ENCODE data around the gene CFHR5. TPM values are rescaled to one million over a fixed set of nuclear protein-coding genes. Genes with fewer than 3 reads are reported as not detected.
"Not testable (repeated sequence)": the region's sequence is repeated elsewhere in the genome, so short reads cannot be mapped to it uniquely, and the experiment has no call there.

CFHR5 gene
- total RNA-seq: not detected in 2 replicates
- not detected for polyA plus RNA-seq (2012)

DNA sequence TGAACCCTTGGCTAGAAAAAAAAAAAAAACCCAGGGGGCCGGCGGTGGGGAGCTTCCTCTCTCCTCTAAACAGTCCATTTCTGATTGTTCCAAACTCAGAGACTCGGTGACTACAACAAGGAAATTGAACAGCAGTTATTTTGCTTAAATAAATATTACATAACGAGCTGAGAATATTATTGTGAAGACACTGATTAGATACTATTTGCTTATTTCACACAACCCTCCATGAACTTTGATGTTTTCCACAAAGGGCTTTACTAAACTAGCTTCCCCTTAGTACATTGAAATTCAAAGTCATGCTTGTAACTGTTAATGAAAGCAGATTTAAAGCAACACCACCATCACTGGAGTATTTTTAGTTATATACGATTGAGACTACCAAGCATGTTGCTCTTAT is at the start of gene CFHR5:
CFHR5 (plus strand) TSS at position 279 of the 400 bp plus-strand sequence; CDS start at position 388, 109 bp downstream.
- no peak for DNase-seq (ENCODE audit: low read depth)

DNA sequence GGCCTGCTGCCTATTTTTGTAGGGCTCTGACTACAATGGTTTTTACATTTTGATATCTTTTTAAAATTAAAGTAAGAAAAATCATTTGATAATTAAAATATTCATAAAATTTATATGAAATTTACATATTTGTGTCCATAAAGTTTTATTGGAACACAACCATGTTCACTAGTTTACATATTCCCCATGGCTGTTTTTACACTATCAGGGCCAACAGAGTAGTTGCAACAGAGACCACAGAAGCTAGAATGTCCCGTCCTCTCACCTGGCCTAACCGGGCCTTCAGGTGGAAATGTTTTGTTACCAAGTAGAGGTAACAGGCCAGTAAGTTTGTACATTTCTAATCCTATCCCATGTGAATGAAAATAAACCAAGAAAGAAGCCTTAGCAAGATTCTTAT is 44.5 kb upstream of the CFHR5 start:
- not testable (repeated sequence) for DNase-seq (ENCODE audit: low read depth)

DNA sequence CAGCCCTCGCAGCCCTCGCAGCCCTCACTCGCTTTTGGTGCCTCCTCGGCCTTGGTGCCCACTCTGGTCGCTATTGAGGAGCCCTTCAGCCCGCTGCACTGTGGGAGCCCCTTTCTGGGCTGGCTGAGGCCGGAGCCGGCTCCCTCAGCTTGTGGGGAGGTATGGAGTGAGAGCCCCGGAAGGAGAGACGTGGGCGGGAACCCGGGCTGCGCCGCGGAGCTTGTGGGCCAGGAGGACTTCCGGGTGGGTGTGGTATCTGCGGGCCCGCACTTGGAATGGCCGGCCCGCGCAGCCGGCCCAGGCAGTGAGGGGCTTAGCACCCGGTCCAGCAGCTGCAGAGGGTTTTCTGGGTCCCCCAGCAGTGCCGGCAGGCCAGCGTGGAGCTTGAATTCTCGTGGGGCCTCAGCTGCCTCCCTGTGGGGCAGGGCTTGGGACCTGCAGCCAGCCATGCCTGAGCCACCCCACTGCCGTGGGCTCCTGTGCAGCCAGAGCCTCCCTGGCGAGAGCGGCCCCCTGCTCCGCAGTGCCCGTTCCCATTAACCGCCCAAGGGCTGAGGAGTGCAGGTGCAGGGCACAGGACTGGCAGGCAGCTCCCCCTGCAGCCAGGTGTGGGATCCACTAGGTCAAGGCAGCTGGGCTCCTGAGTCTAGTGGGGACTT is 43.7 kb upstream of the CFHR5 start:
- no peak for DNase-seq (ENCODE audit: low read depth)

GRCh38 chr1:196941474-196941873 is 35.9 kb upstream of the CFHR5 start:
- DNase-seq (ENCODE audit: low read depth): not testable (repeated sequence)

DNA sequence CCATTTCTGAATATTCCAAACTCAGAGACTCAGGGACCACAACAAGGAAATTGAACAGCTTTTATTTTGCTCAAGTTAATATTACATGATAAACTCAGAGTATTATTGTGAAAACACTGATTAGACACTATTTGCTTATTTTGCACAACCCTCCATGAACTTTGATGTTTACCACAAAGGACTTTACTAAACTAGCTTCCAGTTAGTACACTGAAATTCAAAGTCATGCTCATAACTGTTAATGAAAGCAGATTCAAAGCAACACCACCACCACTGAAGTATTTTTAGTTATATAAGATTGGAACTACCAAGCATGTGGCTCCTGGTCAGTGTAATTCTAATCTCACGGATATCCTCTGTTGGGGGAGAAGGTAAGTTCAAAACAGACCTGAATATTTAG is 33.8 kb upstream of the CFHR5 start, which contains the start of gene CFHR2:
CFHR2 (plus strand) TSS at position 171 of the 400 bp plus-strand sequence; CDS start at position 314, 143 bp downstream.
- DNase-seq (ENCODE audit: low read depth): not testable (repeated sequence)

DNA sequence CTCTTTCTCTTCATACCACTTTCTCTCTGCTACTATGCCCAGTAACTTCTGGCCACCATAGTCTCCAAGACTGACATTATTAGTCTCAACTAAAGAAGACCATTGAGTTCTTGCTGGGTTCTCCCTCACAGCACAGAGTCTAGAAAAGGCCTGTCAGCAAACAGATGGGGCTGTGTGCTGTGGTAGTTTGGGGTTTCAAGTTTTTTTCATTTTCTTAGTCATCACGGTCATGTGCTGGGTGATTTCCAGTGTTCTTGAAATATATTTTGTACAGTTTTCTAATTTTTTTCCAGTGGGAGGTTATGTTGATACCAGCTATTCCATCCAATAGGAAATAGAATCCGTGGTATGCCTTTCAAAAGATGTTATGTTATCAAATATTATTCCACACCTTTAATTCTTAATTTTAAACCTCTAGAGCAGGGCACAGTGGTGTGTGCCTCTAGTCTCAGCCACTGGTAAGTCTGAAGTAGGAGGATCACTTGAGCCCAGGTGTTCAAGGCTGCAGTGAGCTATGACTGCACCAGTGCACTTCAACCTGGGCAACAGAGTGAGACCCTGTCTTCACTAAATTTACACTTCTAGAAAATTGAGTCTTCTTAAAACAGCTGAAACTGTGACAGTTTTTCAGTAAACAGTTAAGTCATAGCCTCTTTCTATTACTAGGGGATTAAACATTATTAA is 25.5 kb upstream of the CFHR5 start:
- peak; percentile 34 for DNase-seq (ENCODE audit: low read depth)

DNA sequence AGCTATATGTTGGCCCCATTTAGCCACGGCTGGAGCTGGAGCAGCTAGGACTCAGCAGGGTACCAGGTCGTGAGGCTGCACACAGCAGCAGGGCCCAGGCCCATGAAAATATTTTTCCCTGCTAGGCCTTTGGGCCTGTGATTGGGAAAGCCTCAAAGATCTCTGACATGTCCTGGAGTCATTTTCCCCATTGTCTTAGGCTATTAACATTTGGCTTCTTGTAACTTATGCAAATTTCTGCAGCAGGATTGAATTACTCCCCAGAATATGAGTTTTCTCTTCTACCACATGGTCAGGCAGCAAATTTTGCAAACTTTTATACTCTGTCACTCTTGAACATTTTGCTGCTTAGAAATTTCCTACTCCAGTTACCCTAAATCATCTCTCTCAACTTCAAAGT is 22.6 kb upstream of the CFHR5 start:
- DNase-seq (ENCODE audit: low read depth): no peak

GRCh38 chr1:196955926-196956325 is 21.4 kb upstream of the CFHR5 start:
- no peak for DNase-seq (ENCODE audit: low read depth)

DNA sequence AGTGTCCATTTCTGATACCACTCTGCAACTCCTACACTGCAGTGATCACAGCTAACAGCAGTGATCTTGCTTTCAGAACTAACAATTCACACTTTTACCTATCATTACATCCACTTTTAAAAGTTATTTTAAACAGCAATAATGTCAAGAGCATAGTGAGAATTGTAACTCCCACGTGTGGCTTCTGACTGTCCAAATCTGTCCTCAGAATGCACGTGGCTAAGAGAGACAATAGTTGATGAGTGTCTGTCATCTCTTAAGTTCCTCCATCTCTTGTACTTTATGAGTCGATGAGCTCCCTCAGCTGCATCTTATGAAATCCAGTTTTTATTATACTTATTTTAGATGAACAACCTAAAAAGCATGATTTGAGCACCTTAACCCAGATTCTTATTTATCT is 16.5 kb upstream of the CFHR5 start:
- DNase-seq (ENCODE audit: low read depth): no peak

- no peak for DNase-seq (ENCODE audit: low read depth)
These were observed 7.2 kb upstream of the CFHR5 start for GRCh38 chr1:196970182-196970581.

DNA sequence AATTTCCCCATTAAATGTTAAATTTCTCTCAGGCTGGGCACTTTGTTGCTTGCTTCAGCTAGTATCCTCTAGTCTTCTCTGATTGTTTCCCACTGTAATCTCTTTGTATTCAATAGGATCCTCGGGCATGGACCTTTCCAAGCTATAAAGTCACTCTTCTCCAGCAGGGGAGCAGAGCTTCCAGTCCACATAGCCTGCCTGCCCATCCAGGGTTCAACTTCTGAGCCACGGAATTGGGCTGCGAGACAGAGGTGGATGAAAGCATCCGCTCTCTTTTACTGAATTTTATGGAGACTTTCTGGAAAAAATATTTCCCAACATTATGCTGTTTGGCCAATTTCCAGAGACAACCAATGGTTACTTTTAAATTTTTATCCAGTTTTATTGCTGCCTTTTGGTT is 1.1 kb upstream of the CFHR5 start:
- no peak for DNase-seq (ENCODE audit: low read depth)

DNA sequence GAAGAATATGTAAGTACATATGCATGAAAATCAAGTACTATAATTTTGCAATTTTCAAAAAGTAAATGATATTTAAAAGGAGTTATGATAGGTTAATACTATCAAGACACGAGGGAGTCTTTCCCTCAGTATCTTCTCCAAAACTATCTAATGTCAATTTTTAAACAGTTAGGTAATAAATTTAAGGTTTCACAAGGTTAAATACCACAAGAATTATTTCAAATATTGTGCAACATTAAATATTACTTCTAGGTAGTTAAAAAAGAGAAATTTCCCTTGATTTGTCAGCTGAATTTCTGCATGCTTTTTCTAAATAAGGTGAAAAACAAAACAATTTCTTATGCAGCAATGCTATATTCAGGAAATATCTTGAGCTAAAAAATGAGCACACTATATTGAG is 3.5 kb downstream of the CFHR5 start:
- no peak for DNase-seq (ENCODE audit: low read depth)

DNA sequence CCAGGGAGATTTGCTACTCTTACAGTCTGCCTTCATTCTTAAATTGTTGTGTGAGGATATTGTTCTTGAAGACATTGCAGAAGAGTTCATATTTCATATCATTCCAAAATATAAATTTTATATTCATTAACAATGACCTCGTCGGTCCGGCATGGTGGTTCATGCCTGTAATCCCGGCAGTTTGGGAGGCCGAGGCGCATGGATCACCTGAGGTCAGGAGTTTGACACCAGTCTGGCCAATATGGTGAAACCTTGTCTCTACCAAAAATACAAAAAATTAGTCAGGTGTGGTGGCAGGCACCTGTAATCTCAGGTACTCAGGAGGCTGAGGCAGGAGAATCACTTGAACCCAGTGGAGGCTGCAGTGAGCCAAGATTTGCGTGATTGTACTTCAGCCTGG is 4.9 kb downstream of the CFHR5 start:
- not testable (repeated sequence) for DNase-seq (ENCODE audit: low read depth)

GRCh38 chr1:196991919-196992651 is 14.7 kb downstream of the CFHR5 start:
- DNase-seq (ENCODE audit: low read depth): not testable (repeated sequence)

- DNase-seq (ENCODE audit: low read depth): no peak
These were observed 16.6 kb downstream of the CFHR5 start for GRCh38 chr1:196993916-196994315.

DNA sequence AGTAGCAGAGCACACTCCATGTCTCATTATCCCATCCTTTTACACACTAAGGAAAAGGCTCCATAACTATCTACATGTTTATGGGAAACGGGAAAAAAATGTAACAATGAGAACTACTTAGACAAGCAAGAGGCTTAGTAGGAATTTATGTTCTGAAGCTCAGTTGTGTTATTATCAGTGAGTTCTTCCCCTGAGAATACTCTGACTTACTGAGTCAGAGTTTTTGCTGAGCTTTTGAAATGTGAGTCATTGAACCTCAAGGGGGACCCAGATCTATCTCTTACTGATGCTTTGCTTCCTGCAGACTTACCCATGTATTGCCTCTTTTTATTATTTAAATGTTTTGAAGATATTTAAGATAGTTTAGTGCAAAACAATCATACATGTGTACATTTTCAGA is 20.1 kb downstream of the CFHR5 start:
- peak; percentile 45 for DNase-seq (ENCODE audit: low read depth)

DNA sequence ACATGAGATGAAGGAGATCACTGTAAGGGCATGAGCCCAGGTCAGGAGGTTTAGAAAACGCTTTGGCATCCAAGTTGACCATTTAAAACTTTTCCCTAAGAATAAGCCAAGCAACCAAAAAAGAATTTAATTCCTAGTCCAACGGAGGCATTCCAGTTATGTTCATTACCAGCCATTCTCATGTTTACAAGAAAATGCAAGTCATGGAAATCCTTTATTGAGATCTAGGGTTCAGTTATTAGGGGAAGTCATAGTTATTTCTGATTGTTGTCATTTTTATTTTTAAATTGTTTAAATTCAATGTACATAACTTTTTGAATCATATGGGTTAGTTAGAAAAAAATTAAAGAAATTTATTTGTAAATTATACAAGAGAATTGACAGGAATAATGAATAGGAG is 24.5 kb downstream of the CFHR5 start:
- no peak for DNase-seq (ENCODE audit: low read depth)

DNA sequence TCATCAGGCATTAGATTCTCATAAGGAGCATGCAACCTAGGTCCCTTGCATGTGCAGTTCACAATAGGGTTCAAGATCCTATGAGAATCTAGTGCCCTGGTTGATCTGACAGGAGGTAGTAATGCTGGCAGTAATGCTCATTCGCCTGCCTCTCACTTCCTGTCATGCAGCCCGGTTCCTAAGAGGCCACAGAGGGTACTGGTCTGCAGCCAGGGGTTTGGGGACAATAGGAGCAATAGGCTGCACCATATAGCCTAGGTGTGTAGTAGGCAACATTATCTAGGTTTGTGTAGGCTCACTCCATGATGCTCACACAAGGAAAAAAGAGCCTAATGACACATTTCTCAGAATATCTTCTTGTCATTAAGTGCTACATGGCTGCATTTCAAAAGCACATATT is 25.8 kb downstream of the CFHR5 start:
- no peak for DNase-seq (ENCODE audit: low read depth)

GRCh38 chr1:197008861-197009260 is 31.5 kb downstream of the CFHR5 start:
- no peak for DNase-seq (ENCODE audit: low read depth)

GRCh38 chr1:197011614-197012013 is 34.3 kb downstream of the CFHR5 start:
- DNase-seq (ENCODE audit: low read depth): no peak

DNA sequence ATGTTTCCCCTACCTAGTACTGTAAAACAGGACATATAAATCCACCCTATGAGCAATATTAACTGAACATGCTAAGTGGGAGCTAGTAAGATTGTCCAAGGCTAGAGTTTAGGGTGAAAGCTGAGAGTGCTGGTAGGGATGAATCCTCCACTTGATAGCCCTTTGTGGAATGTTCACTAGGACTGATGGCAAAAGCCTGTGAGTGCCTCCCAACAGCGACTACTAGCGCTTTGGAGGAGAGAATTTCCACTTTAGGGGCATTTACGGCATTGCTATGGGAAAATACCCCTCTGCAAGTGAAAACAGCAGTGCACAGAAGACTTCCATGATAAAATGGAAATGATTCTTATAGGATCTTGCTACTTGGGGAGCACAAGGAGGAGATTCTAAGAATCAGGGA is 35.9 kb downstream of the CFHR5 start:
- no peak for DNase-seq (ENCODE audit: low read depth)

DNA sequence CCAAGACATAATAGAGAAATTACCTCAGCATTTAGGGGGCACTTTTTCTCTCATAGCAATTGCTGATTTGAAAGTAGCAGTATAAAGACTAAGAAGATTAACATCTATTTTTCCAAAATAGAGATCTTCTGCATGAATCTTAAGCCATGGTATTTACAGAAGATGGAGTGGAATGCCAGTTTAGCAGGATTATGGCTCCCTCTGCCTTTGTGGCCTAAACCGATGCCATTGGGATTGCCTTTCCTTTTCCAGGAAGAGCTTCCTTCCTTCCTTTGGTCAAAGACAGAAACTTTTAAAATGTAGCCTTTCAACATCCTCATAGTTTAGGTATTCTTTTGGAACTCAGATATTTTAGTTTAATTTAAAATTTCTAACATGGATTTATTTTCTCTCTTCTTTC is 39.4 kb downstream of the CFHR5 start:
- DNase-seq (ENCODE audit: low read depth): no peak

Measured in myocyte (in vitro differentiated cells).